OCI-LY3 (cell line): ENCODE results near the gene CLEC14A.

Experiments used
- H2AFZ ChIP-seq: fragments of 200-600, 300-600 bp; shearing (Covaris generic); 2 replicates; pipeline ENCODE4 v1.6.0; 2014; ENCODE audit warnings: antibody characterized with exemption, low read depth, low read length
- H3K27ac ChIP-seq: fragments of 200-600, 300-600 bp; sonication (generic); 2 replicates; pipeline ENCODE4 v1.5.1; 2014; ENCODE audit warnings: mild to moderate bottlenecking, low read length, moderate library complexity, mixed read lengths
- H3K27me3 ChIP-seq: fragments of 200-600, 300-600 bp; sonication (generic); 2 replicates; pipeline ENCODE4 v1.6.1; 2014; ENCODE audit warnings: low read depth, low read length, mixed read lengths
- H3K36me3 ChIP-seq: fragments of 200-600, 300-600 bp; sonication (generic); replicated peaks from 2 replicates; pipeline ENCODE3; 2014; ENCODE audit warnings: low read depth, low read length, mixed read lengths
- H3K4me1 ChIP-seq: fragments of 300-600, 200-600 bp; sonication (generic); 2 replicates; pipeline ENCODE4 v1.6.1; 2014; ENCODE audit warnings: low read length, mixed read lengths
- H3K4me2 ChIP-seq: fragments of 200-600, 300-600 bp; sonication (generic); 2 replicates; pipeline ENCODE4 v1.6.1; 2014; ENCODE audit warnings: low read length, mixed read lengths
- H3K4me3 ChIP-seq: fragments of 300-600, 200-600 bp; sonication (generic); 2 replicates; pipeline ENCODE4 v1.5.1; 2014; ENCODE audit warnings: antibody characterized with exemption, mild to moderate bottlenecking, low read length, moderate library complexity
- H3K79me2 ChIP-seq: fragments of 300-600, 200-600 bp; shearing (Covaris generic); 2 replicates; pipeline ENCODE4 v1.6.1; 2014; ENCODE audit warnings: mild to moderate bottlenecking, low read length, mixed read lengths
- H3K9ac ChIP-seq: fragments of 300-600, 200-600 bp; shearing (Covaris generic); 2 replicates; pipeline ENCODE4 v1.6.0; 2014; ENCODE audit warnings: mild to moderate bottlenecking, low read length, moderate library complexity
- H3K9me3 ChIP-seq: fragments of 200-600, 300-600 bp; shearing (Covaris generic); 2 replicates; pipeline ENCODE4 v1.6.1; 2014; ENCODE audit warnings: low read length, mixed read lengths; ENCODE audit not compliant: insufficient read depth
- H4K20me1 ChIP-seq: fragments of 200-600, 300-600 bp; sonication (generic); 2 replicates; pipeline ENCODE4 v1.6.1; 2016; ENCODE audit warnings: low read length, mixed read lengths; ENCODE audit not compliant: insufficient read depth
- EZH2phosphoT487 ChIP-seq: fragments of 200-600 bp; shearing (Covaris generic); IDR thresholded peaks from 2 replicates; pipeline ENCODE4 v1.6.1; 2018; ENCODE audit warnings: antibody characterized with exemption, mixed run types, low read depth
- TF ChIP-seq, protein P1 (sequence below): fragments of 200-600, 300-600 bp; sonication (generic); IDR thresholded peaks from 2 replicates; pipeline ENCODE4 v1.5.1; 2014; ENCODE audit warnings: antibody characterized with exemption, low read length, low read depth

Gene CLEC14A

DNA sequence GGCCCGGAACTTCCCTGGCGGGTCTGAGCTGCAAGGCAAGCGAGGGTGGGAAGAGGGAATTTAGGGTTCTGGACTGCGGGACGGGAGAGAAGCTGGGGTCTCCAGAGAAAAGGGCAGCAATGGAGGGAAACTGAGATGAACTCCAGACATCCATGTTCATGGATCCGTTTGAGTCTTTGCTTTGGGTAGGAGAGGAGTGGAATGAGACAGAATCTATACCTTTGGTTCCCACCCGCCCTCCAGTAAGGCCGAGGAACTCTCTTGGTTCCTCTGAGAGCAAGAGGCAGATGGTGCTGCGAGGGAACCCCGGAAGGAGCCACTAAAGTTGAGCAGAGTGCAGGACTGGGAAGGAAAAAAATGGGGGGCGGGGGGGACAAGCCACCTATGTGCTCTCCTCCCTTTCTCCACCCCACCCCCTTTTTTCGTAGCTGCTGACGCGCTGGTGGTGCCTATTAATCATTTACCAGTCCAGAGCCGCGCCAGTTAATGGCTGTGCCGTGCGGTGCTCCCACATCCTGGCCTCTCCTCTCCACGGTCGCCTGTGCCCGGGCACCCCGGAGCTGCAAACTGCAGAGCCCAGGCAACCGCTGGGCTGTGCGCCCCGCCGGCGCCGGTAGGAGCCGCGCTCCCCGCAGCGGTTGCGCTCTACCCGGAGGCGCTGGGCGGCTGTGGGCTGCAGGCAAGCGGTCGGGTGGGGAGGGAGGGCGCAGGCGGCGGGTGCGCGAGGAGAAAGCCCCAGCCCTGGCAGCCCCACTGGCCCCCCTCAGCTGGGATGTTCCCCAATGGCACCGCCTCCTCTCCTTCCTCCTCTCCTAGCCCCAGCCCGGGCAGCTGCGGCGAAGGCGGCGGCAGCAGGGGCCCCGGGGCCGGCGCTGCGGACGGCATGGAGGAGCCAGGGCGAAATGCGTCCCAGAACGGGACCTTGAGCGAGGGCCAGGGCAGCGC, 47.0 kb downstream of the CLEC14A start:
- no peak overlapping the region for H2AFZ ChIP-seq
- no peak overlapping the region for H3K4me3 ChIP-seq
- H3K36me3 ChIP-seq = no peaks in the 10 kb centered on the region
- H3K27ac ChIP-seq = no peak overlapping the region
- H3K79me2 ChIP-seq = no peaks in the 10 kb centered on the region
- no peak overlapping the region for H3K9ac ChIP-seq
- no peaks in the 10 kb centered on the region for H3K27me3 ChIP-seq
- no peaks in the 10 kb centered on the region; the same call in 1 of the 2 replicates for H3K9me3 ChIP-seq
- H3K4me1 ChIP-seq = no peaks in the 10 kb centered on the region
- TF ChIP-seq, protein P1, sequence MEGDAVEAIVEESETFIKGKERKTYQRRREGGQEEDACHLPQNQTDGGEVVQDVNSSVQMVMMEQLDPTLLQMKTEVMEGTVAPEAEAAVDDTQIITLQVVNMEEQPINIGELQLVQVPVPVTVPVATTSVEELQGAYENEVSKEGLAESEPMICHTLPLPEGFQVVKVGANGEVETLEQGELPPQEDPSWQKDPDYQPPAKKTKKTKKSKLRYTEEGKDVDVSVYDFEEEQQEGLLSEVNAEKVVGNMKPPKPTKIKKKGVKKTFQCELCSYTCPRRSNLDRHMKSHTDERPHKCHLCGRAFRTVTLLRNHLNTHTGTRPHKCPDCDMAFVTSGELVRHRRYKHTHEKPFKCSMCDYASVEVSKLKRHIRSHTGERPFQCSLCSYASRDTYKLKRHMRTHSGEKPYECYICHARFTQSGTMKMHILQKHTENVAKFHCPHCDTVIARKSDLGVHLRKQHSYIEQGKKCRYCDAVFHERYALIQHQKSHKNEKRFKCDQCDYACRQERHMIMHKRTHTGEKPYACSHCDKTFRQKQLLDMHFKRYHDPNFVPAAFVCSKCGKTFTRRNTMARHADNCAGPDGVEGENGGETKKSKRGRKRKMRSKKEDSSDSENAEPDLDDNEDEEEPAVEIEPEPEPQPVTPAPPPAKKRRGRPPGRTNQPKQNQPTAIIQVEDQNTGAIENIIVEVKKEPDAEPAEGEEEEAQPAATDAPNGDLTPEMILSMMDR = no peak
- no peak for TF ChIP-seq EZH2phosphoT487
- no peaks in the 10 kb centered on the region for H4K20me1 ChIP-seq
- H3K4me2 ChIP-seq = no peak overlapping the region

DNA sequence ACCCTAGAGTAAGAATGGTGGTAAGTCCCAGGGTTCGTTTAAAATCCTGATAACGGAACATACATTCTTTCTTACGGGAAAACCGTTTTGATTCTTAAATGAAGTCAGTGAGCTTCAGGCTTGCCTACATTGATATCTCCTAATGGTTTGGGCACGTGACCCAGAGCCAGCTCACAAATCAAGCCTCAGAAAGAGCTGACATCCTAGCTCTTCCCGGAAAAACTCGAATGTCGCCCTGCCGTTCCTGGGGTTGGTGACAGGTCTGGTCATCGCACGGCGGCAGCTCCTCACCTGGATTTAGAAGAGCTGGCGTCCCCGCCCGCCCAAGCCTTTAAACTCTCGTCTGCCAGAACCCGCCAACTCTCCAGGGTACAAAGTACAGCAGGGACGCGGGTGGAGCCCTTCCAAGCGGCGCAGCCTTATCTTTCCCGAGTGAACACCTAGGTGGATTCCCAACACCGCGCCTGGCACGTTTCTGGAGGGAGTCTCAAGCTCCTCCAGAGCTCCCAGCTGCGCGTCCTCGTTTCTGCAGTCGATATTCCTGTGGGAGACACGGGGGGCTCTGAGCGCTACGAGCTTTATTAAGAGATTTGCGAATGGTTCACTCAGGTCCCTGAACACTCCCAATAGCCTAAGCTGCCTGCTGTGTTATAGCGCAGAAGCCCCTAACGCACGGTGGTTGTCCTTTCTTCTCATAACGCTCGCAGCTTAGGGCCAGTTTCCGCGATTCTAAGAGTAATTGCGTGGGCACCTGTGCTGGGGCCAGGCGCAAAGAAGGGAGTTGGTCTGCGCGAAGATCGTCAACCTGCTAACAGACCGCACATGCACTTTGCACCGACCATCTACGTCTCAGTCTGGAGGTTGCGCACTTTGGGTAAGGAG, 47.9 kb downstream of the CLEC14A start, which contains the start of gene SSTR1:
TSS of gene SSTR1 (plus strand) at position 169 of the 882 bp plus-strand sequence. CDS start 1,486 bp downstream, outside the sequence.
- Histone ChIP-seq H3K4me2 (no peak within 1 kb of the TSS), H3K79me2 (no peaks in the 10 kb centered on the region), H2AFZ (no peak within 1 kb of the TSS), H3K9me3 (no peaks in the 10 kb centered on the region; the same call in 1 of the 2 replicates), H4K20me1 (no peaks in the 10 kb centered on the region), H3K27me3 (no peaks in the 10 kb centered on the region), H3K27ac (no peak within 1 kb of the TSS), H3K36me3 (no peaks in the 10 kb centered on the region), H3K4me1 (no peaks in the 10 kb centered on the region), H3K4me3 (no peak within 1 kb of the TSS), H3K9ac (no peak within 1 kb of the TSS)
- TF ChIP-seq, protein P1 = no peak
- TF ChIP-seq EZH2phosphoT487 = no peak

DNA sequence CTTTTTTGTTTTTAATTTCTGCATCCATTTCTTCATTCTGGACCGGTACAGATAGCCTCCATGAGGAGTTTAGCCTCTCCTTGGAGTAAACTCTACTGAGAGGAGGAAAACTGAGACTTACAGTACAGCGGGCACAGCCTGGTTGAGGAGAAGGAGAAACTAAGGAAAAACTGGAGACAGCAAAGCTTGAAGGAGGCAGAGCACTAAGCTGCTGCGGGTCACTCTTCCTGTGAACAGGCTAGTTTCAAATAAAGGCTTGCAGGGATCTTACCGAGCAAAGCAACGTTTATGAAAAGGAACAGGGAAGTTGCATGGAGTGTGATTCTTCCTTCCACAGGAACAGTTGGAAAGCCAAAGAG, 48.5 kb downstream of the CLEC14A start:
- no peak overlapping the region for H3K4me2 ChIP-seq
- no peak overlapping the region for H3K27ac ChIP-seq
- no peak overlapping the region for H3K4me3 ChIP-seq
- no peak overlapping the region for H2AFZ ChIP-seq
- H3K9ac ChIP-seq = no peak overlapping the region
- H4K20me1 ChIP-seq = no peaks in the 10 kb centered on the region
- H3K4me1 ChIP-seq = no peaks in the 10 kb centered on the region
- no peaks in the 10 kb centered on the region for H3K36me3 ChIP-seq
- no peaks in the 10 kb centered on the region; the same call in 1 of the 2 replicates for H3K9me3 ChIP-seq
- no peaks in the 10 kb centered on the region for H3K79me2 ChIP-seq
- no peaks in the 10 kb centered on the region for H3K27me3 ChIP-seq
- TF ChIP-seq, protein P1 = no peak
- TF ChIP-seq EZH2phosphoT487 = no peak
